ENCODE data around the gene DYNLL1.
"Not testable (repeated sequence)": the region's sequence is repeated elsewhere in the genome, so short reads cannot be mapped to it uniquely, and the experiment has no call there.

DYNLL1 gene

DNA sequence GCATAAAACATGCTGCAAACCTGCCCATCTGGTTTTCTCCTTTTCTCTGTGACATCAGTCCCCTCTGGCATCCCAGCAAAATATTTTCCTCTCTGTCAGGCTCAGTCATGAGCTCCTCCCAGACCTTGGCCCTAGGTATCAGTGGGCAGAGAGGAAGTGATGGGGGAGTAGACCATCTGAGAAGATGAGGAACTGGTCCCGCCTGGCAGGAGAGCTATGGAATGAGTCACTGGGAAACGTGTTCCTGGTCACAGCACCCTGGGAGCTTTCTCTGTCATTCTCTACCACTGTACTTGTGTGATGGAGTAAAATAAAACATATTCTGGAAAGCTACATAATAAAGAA lies 21.3 kb upstream of the DYNLL1 start:
- DNase-seq (ENCODE audit: low spot score): peak; percentile 78

DNA sequence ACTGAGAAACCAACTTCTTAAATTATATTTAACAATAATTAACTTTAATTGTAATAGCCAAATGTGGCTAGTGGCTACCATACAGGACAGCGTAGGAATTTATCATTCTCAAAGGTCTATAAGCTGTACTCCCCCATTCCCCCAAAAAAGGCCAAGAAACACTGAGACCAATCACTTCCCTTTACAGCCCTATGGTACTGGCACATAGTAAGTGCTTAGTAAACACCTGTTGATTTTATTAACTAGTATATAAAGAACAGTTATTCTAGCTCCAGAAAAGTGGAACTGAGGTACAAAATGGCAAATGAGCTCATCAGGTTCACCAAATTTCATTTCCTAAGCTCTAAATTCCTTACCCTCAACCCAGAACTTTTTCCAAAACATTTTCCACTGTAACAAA lies 20.3 kb upstream of the DYNLL1 start:
- DNase-seq (ENCODE audit: low spot score): no peak

DNA sequence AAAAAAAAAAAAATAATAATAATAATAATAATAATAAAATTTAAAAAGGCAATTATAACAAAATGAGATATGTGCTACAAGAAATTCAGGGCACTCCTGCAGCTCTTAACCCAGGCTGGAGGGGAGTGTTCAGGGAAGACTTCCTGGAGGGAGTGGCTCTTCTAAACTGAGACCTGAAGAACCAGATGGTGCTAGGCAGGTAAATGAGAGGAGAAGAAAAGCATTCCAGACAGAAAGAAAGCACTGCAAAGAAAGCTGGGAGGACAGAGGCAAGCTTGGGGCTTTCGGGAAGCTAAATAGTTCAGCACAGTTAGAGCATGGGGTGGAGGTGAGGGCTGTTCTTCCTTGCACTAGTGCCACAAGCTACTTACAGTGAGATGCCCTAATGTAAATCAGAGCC lies 16.5 kb upstream of the DYNLL1 start:
- no peak for DNase-seq (ENCODE audit: low spot score)

- no peak for DNase-seq (ENCODE audit: low spot score)
Measured at GRCh38 chr12:120480211-120480610, 15.7 kb upstream of the DYNLL1 start.

GRCh38 chr12:120481022-120481767 lies 14.7 kb upstream of the DYNLL1 start:
- no peak for DNase-seq (ENCODE audit: low spot score)

- DNase-seq (ENCODE audit: low spot score): no peak
Measured at GRCh38 chr12:120483621-120484020, 12.3 kb upstream of the DYNLL1 start.

DNA sequence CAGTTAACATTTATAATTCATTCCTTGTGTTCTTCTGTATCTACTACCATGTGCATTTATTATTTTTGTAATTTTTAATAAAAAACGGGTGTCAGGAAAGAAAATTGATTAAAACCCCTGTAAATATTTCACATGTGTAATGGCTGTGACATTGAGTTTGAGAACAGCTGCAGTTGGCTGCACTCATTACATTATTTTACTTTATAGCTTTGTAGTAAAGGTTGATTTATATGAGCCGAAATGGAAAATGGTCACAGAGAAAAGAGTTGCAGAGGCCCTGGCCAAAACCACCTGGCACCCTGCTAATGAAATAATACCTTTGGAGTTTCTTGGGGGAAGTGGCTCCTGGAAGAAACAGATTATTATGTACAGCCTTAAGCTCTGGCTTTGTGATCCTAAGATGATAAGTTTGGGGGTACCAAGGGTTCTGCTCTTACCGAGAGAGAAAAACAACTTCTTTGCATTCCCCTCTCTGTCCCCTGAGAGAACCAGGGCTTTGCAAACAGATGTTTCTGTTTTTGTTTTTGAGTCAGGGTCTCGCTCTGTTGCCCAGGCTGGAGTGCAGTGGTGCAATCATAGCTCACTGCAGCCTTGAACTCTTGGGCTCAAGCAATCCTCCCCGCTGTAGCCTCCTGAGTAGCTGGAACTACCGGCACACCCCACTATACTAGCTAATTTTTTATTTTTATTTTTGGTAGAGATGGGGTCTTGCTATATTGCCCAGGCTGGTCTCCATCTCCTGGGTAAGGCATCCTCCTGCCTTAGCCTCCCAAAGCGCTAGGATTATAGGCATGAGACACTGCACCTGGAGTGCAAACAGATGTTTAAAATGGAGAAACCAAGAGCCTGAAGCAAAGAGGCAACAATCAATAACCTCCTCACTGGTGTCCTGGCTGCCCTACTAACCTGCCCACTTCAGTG lies 9.7 kb upstream of the DYNLL1 start:
- no peak for DNase-seq (ENCODE audit: low spot score)

- DNase-seq (ENCODE audit: low spot score): not testable (repeated sequence)
Measured at GRCh38 chr12:120487552-120487951, 8.4 kb upstream of the DYNLL1 start.

DNA sequence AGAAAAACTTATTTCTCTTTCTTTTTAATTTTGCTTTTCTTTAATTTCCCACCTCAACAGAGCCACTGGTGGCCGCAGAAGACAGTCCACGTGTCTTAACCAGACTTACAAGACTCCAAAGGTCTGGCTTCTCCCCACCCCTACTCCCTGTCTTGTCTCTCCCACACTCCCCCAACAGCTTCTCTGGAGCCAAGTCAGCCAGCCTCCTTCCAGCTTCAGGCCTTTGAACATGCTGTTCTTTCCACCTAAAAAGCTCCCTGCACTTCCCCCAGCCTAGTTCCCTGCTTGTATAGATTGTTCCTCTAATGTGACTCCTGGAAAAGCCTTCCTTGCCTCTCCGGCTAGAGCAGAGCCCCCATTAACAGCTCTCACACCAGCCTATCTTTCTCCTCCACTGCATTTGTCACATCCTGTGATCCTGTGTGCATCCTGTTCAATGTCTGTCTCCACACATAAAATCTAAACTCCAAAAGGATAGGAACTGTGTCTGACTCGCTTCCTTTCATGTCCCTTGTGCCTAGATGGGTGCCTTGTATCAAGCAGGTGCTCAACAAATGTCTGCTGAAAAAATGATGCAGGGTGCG lies 7.8 kb upstream of the DYNLL1 start:
- DNase-seq (ENCODE audit: low spot score): no peak

GRCh38 chr12:120489018-120489417 lies 6.9 kb upstream of the DYNLL1 start:
- DNase-seq (ENCODE audit: low spot score): no peak

- DNase-seq (ENCODE audit: low spot score): no peak
Measured at GRCh38 chr12:120490325-120490724, 5.6 kb upstream of the DYNLL1 start.

GRCh38 chr12:120490833-120491512 lies 4.9 kb upstream of the DYNLL1 start:
- DNase-seq (ENCODE audit: low spot score): no peak

DNA sequence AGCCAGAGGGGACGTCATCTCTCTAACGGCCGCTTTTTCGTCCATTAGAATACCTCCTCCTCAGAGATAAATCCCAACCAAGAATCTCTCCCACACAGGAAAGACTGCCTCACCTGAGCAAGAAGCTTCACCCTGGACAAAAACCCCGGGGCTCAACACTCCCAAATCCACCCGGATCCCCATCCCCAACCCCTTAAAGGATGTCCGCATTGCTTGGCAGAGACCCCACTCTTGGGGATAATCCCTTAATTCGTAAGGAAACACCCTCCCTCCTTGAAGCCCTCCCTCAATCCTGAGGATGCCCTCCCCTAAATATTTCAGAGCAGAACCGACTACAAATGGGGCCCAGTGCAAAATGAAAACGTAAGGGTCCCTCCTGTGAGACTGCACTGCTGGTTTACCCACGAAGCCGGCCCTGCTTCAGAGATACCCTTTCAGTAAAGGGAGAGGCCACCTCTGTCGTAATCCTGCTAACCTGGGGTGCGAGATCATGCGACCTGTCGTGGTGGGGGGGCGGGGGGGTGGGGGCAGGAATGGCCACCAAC lies 655 bp upstream of the DYNLL1 start:
- no peak for DNase-seq (ENCODE audit: low spot score)

- peak; percentile 75 for DNase-seq (ENCODE audit: low spot score)
Measured at GRCh38 chr12:120496413-120497340, 764 bp downstream of the DYNLL1 start.

- peak; percentile 33 for DNase-seq (ENCODE audit: low spot score)
Measured at GRCh38 chr12:120497524-120498150, 1.7 kb downstream of the DYNLL1 start.

DNA sequence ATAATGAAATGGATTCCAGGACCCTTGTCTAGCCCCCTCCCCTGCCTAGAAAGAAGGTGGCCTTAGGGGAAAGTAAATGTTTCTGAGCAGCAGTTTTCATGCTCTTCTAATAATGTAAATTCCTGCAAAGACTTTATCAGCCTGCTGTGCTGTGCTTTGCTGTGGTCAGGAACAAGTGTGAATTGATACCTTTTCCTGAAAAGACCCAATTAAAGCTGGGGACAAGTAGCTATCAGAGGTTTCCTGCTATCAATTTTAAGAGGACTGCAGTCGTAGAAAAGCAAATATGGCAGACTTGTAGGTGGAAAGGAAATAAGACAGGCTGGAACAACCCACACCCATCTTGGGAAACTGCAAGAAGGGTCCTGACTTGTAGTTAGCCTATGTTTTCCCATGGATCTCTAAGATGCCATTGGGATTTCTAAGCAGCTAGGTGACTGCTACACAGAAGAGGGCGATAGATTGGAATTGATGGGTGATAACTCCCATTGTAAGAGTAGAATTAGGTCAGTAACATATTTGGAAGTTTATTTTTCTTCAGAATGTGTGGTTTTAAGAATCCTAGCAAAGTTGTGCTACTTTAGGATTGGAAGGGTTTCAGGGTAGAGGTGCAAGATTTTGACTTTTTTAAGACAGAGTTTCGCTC lies 3.1 kb downstream of the DYNLL1 start:
- DNase-seq (ENCODE audit: low spot score): no peak

DNA sequence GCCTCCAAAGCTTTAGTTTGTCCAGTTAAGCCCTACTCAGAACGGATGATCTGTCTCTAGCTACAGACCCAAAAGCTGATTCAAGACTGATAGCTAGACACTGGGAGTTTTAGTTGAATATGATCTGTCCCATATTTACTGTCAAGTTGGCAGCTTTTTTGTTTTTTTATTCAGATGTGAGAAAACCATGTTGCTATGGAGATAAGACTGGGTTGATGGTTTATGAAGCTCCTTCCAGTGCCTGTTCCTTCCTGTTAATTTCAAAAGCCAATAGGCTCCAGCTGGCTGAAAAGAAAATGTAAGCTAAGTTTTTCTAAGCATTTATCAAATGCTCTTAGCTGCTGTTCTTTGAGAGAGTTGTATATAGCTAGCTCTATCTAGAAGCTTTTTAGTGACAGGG lies 4.7 kb downstream of the DYNLL1 start:
- DNase-seq (ENCODE audit: low spot score): no peak

DNA sequence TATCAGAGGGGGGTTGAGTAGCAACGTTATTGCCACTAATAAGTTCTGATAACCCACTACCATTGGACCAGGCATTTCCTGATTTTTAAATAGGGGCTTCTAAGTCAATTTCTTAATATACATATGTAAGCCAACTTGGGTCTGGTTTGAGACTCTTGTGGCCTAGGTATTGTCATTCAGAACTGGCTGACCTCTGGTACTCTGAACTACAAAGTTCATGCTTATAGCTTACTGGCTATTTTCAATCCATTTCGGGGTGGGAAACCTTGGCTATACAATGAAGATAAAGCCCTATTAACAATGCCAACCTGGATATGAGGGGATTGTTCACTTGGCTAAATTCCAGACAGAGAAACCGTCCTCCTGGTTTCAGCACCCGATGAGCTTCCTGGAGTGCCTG lies 8.7 kb downstream of the DYNLL1 start:
- no peak for DNase-seq (ENCODE audit: low spot score)

GRCh38 chr12:120508537-120508936 lies 12.6 kb downstream of the DYNLL1 start:
- no peak for DNase-seq (ENCODE audit: low spot score)

- DNase-seq (ENCODE audit: low spot score): no peak
Measured at GRCh38 chr12:120514002-120514401, 18.1 kb downstream of the DYNLL1 start.
